ENCODE results near the gene APP. TPM values are rescaled to one million over a fixed set of nuclear protein-coding genes. Genes with fewer than 3 reads are reported as not detected.

The APP gene
- total and polyA plus RNA-seq, 2 of the 13 experiments (the other 11 are each of a cell fraction or from before 2014, with no cell fraction given) = 70.6 to 262 TPM

GRCh38 chr21:25887646-25888306 lies 282.8 kb downstream of the APP start:
- H3K79me2 ChIP-seq (ENCODE audit: insufficient read depth, low read length) = no peaks in the 10 kb centered on the region
- 0 out of 5 replicates have a peak, but pooled peaks cover 2 to 4% of the 10 kb centered on the region in 2 experiments for H3K36me3 ChIP-seq (replicated peaks in 1 of 2; ENCODE audit: control insufficient read depth in 1 of 2, insufficient read depth in 2 of 2, low read length in 2 of 2)
- no peaks in the 10 kb centered on the region for H3K27me3 ChIP-seq (ENCODE audit: control insufficient read depth in 1 of 2, insufficient read depth in 2 of 2, low read length in 2 of 2)
- H3K9me3 ChIP-seq (ENCODE audit: low read length) = no peaks in the 10 kb centered on the region
- no peak overlapping the region for H2AFZ ChIP-seq (ENCODE audit: low read length)
- POLR2A ChIA-PET = no interaction called here
- WGBS (ENCODE audit: low lambda C conversion rate) = 38% methylated on average over 9 of the region's 9 CpGs
- no peak overlapping the region for H3K4me3 ChIP-seq (replicated peaks in 1 of 3; ENCODE audit: insufficient read depth in 1 of 3, low read depth in 2 of 3, low read length in 3 of 3)
- FAIRE-seq (no peak), DNase-seq (ENCODE audit: low spot score) (peak; percentile 75), ATAC-seq (peak; percentile 92)
- intact Hi-C loops (cut with micrococcal nuclease; ENCODE audit: unreplicated experiment) (no loop called here), in situ Hi-C loops (cut with HindIII; ENCODE audit: extremely low pct_ligation_motif_present, low pct_unique_long_range_greater_than_20kb) (loop anchor here (10.0 kb wide), 1 partner anchor 287 kb away; the partner anchor contains the start of gene APP)
- no peaks in the 10 kb centered on the region for H4K20me1 ChIP-seq (ENCODE audit: insufficient read depth, low read length)
- peaks cover 47% of the 10 kb centered on the region for H3K4me1 ChIP-seq (ENCODE audit: insufficient read depth, low read length)
- BruUV-seq (replicated peaks) = no TSS peak
- CTCF ChIA-PET (ENCODE audit: low intra/inter-chr PET ratio, low total read pairs) = no interaction called here
- peak overlapping the region; percentile 11; the same call in 1 of the 2 replicates for H3K9ac ChIP-seq (ENCODE audit: insufficient read depth, low read depth, low read length)
- H3K27ac ChIP-seq (ENCODE audit: extremely low read length, insufficient read depth, low read length) = peak overlapping the region; percentile 78
- H3K4me2 ChIP-seq (ENCODE audit: low read depth, low read length) = peak overlapping the region; percentile 21; the same call in 1 of the 2 replicates
- TF ChIP-seq SOX5 (CRISPR knock-in tag; IDR thresholded peaks at IDR 0.05; ENCODE audit: borderline replicate concordance) (peak; percentile 49; the same call in 1 of the 2 replicates), GATAD2A (CRISPR knock-in tag; IDR thresholded peaks at IDR 0.05) (peak; percentile 17; the same call in 1 of the 2 replicates), HNF1B (CRISPR knock-in tag; IDR thresholded peaks at IDR 0.05) (no peak), ARID3A (IDR thresholded peaks at IDR 0.05; ENCODE audit: low read depth, low read length) (peak; percentile 52; the same call in 1 of the 2 replicates), HNRNPUL1 (IDR thresholded peaks at IDR 0.05; ENCODE audit: low read depth, low read length) (no peak), PRDM15 (CRISPR knock-in tag; IDR thresholded peaks at IDR 0.05) (no peak), ZNF501 (CRISPR knock-in tag; IDR thresholded peaks at IDR 0.05) (no peak), THAP8 (CRISPR knock-in tag; IDR thresholded peaks at IDR 0.05; ENCODE audit: borderline replicate concordance) (no peak), SMC3 (IDR thresholded peaks at IDR 0.05; ENCODE audit: low read length) (no peak), HNF4A (CRISPR knock-in tag; IDR thresholded peaks at IDR 0.05) (no peak), ETV5 (CRISPR knock-in tag; IDR thresholded peaks at IDR 0.05; ENCODE audit: borderline replicate concordance) (peak; percentile 45; the same call in 1 of the 2 replicates), RFX1 (IDR thresholded peaks at IDR 0.05) (no peak), TAF1 (CRISPR knock-in tag; IDR thresholded peaks at IDR 0.05) (no peak), TRAFD1 (CRISPR knock-in tag; IDR thresholded peaks at IDR 0.05; ENCODE audit: borderline replicate concordance) (no peak)

All from HepG2 (cell line).